ENCODE data around the gene MIA2. TPM values are rescaled to one million over a fixed set of nuclear protein-coding genes. Genes with fewer than 3 reads are reported as not detected.

Gene MIA2
- total RNA-seq, 1 experiment from 2014 or later = 6.2 TPM

Other genes starting within 250 kb of the MIA2 start
- 25.6 and 26.4 TPM in 2 replicates for gene SEC23A, start 130.7 kb upstream of the MIA2 start, total RNA-seq (2014; rRNA removed; shearing (Covaris generic))
- 10.3 and 15.7 TPM in 2 replicates for gene GEMIN2, start 119.6 kb upstream of the MIA2 start, total RNA-seq (2014; rRNA removed; shearing (Covaris generic))
- gene TRAPPC6B, start 63.6 kb upstream of the MIA2 start, total RNA-seq (2014; rRNA removed; shearing (Covaris generic)) = 5.7 and 7.2 TPM in 2 replicates
- 20.5 and 26.6 TPM in 2 replicates for gene PNN, start 58.7 kb upstream of the MIA2 start, total RNA-seq (2014; rRNA removed; shearing (Covaris generic))
- gene FBXO33, start 198.5 kb downstream of the MIA2 start, total RNA-seq (2014; rRNA removed; shearing (Covaris generic)) = 13.4 and 17.1 TPM in 2 replicates